GM21786 (cell line): Measurements from ENCODE around the gene RBM28.

Source experiments
- ATAC-seq: cut with Tn5 transposase; IDR thresholded peaks from one replicate; pipeline ENCODE4 v1.9.1; 2021; ENCODE audit not compliant: unreplicated experiment

RBM28 gene

GRCh38 chr7:128350708-128351295 lies 7.1 kb upstream of the RBM28 start:
- ATAC-seq, result no peak

- no peak for ATAC-seq
Observed at GRCh38 chr7:128349466-128349825, 5.7 kb upstream of the RBM28 start.

- no peak for ATAC-seq
Observed at GRCh38 chr7:128347647-128348097, 4.0 kb upstream of the RBM28 start.

- no peak for ATAC-seq
Observed at GRCh38 chr7:128344431-128344774, 695 bp upstream of the RBM28 start.

GRCh38 chr7:128341733-128342132 lies 2.0 kb downstream of the RBM28 start:
- no peak for ATAC-seq

- ATAC-seq, result no peak
Observed at GRCh38 chr7:128335730-128336129, 8.0 kb downstream of the RBM28 start.

- no peak for ATAC-seq
Observed at GRCh38 chr7:128324368-128324680, 19.4 kb downstream of the RBM28 start.

GRCh38 chr7:128323459-128324367 lies 20.0 kb downstream of the RBM28 start:
- no peak for ATAC-seq

GRCh38 chr7:128323040-128323439 lies 20.7 kb downstream of the RBM28 start:
- ATAC-seq, result no peak

- no peak for ATAC-seq
Observed at GRCh38 chr7:128322040-128322643, 21.6 kb downstream of the RBM28 start.

GRCh38 chr7:128321044-128321422 lies 22.7 kb downstream of the RBM28 start:
- no peak for ATAC-seq

GRCh38 chr7:128318691-128319090 lies 25.0 kb downstream of the RBM28 start:
- no peak for ATAC-seq

- ATAC-seq, result no peak
Observed at GRCh38 chr7:128311013-128311412, 32.7 kb downstream of the RBM28 start.

GRCh38 chr7:128310499-128310898 lies 33.2 kb downstream of the RBM28 start:
- ATAC-seq, result no peak

- ATAC-seq, result no peak
Observed at GRCh38 chr7:128309976-128310375, 33.7 kb downstream of the RBM28 start.

- ATAC-seq, result no peak
Observed at GRCh38 chr7:128309124-128309523, 34.6 kb downstream of the RBM28 start.

GRCh38 chr7:128307061-128307460 lies 36.6 kb downstream of the RBM28 start:
- ATAC-seq, result no peak

GRCh38 chr7:128304212-128304611 lies 39.5 kb downstream of the RBM28 start:
- ATAC-seq, result no peak

GRCh38 chr7:128303643-128304042 lies 40.1 kb downstream of the RBM28 start:
- no peak for ATAC-seq

GRCh38 chr7:128303133-128303532 lies 40.6 kb downstream of the RBM28 start:
- no peak for ATAC-seq

- no peak for ATAC-seq
Observed at GRCh38 chr7:128302139-128302538, 41.6 kb downstream of the RBM28 start.

GRCh38 chr7:128299109-128299607 lies 44.5 kb downstream of the RBM28 start:
- ATAC-seq, result no peak
